DMS153 treated with DMSO at 0.1 percent for 48 hours (cell line): Measurements from ENCODE around the gene CACNA2D2.

Experiments used
- DNase-seq: peaks from one replicate; lab custom pipeline; 2025; ENCODE audit not compliant: unreplicated experiment; lab: John Stamatoyannopoulos, UW

The CACNA2D2 gene

GRCh38 chr3:50430950-50431435 is 72.4 kb downstream of the CACNA2D2 start:
- no peak for DNase-seq

GRCh38 chr3:50430191-50430590 is 73.2 kb downstream of the CACNA2D2 start:
- no peak for DNase-seq

GRCh38 chr3:50428007-50428633 is 75.3 kb downstream of the CACNA2D2 start:
- no peak for DNase-seq

DNA sequence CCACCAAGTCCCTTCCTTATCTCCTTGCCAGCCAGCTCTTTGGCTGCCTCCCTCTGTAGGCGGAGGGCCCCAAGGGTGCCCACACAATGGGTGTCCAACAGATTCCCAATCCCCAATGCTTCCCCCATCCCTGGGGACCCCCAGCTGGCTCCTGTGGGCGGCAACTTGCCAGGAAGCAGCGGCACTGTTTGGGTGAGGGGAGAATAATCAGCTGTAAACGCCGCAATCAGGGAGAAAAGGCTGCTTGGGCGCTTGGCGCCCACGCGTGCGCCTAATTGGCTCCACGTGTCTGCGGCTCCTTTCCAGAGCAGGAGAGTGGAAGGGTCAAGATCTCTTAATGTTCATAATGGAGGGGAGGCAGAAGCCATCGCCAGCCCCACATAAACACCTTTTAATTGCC is 76.2 kb downstream of the CACNA2D2 start:
- no peak for DNase-seq

DNA sequence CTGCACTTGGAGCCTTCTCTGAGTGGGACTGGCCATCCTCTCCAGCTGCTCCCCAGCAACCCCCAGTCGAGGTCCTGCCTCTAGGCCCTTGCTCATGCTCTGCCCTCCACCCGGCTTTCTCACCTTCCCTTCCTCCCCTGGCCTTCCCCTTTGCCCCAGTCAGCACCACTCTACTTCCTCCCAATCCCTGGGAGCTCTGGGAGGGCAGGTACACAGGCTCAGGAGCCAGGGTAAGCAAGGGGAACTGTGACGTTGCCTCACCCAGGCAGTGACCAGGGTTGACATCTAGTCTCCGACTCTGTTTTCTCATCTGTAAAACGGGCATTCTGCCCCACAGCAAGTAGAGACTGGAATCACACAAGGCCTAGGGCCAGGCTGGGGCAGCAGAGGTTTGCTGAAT is 77.5 kb downstream of the CACNA2D2 start:
- DNase-seq, result no peak

GRCh38 chr3:50423543-50423942 is 79.9 kb downstream of the CACNA2D2 start:
- peak; percentile 37 for DNase-seq

- no peak for DNase-seq
Measured at GRCh38 chr3:50422153-50422552, 81.3 kb downstream of the CACNA2D2 start.

- no peak for DNase-seq
Measured at GRCh38 chr3:50419595-50420370, 83.7 kb downstream of the CACNA2D2 start.

DNA sequence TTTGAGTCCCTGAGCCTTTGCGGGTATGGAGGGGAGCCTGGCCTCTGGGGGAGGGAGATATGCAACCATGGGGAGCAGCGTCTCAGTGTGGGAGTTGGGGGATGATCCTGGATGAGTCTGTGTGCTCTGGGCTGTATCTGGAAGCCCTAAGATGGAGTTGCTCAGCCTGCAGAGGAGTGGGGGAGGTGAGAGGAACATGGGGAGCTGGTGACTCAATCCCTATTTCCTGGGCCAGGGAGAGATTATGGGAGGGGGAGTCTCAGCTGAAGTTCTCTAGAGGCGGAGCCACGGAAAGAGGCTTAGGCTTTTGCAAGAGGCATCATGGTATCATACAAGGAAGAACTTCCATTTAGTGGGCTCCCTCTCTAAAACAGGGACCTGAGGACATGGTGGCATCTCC is 84.6 kb downstream of the CACNA2D2 start:
- no peak for DNase-seq

- DNase-seq, result no peak
Measured at GRCh38 chr3:50417637-50418033, 85.8 kb downstream of the CACNA2D2 start.

DNA sequence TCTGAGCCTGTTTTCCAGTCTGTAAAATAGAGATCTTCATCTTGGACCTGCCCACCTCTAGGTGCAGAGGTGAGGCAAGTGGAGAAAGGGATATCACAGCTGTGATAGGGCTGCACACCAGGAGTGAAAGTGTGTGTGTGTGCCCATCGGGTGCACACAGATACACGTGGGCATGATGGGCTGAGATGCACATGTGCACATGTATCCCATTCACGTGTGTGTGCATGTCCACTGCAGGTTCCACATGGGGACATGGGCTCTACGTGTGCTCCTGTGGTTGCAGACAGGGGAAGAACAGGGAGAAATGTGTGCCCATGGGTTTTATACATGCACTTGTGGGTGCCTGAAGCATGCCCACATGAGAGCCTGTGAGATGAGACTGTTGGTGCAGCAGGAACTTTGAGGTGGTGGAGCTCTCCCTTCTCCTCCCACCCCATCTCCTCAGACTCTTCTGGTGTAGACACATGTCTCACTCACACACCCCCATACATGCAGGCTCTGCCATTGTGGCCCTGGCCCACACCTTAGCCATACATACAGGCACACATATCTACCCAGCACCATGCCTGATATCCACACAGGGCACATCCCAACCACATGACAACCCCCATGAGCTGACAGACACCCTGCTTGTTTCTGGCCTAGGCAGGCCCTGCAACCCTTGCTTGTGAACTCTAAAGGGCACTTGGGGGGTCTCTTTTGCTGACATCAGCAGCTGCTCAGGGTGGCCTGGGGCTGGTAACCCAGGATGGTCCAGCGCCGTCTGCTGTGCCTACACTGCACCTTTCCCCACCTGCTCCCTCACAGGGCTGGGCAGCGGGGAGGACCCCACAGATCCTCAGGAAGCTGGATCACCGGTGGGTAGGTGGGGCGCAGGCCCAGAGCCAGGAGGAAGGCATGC is 86.4 kb downstream of the CACNA2D2 start:
- DNase-seq, result no peak

GRCh38 chr3:50415816-50416215 is 87.6 kb downstream of the CACNA2D2 start:
- DNase-seq, result no peak

DNA sequence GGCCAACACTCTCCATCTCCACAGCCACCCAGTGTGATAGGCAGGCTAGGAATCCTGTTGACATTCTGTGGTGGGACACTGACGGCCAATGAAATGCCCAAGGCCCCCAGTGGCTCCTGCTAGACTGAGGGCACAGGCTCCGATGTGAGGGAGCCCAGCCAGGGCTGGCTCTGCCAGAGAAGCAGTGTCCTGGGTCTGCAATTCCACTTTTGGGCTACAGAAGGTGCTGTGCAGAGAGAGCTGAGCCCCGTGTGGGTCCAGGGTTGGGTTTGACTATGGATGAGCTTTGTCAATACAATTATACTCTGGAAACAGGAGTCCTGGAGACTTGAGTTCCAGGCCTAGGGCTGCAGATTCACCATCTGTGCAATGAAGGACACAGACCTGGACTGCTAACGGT is 88.4 kb downstream of the CACNA2D2 start:
- no peak for DNase-seq

- DNase-seq, result no peak
Measured at GRCh38 chr3:50414616-50415015, 88.8 kb downstream of the CACNA2D2 start.

GRCh38 chr3:50412231-50412754 is 91.1 kb downstream of the CACNA2D2 start:
- DNase-seq, result no peak

- no peak for DNase-seq
Measured at GRCh38 chr3:50411229-50411628, 92.2 kb downstream of the CACNA2D2 start.

DNA sequence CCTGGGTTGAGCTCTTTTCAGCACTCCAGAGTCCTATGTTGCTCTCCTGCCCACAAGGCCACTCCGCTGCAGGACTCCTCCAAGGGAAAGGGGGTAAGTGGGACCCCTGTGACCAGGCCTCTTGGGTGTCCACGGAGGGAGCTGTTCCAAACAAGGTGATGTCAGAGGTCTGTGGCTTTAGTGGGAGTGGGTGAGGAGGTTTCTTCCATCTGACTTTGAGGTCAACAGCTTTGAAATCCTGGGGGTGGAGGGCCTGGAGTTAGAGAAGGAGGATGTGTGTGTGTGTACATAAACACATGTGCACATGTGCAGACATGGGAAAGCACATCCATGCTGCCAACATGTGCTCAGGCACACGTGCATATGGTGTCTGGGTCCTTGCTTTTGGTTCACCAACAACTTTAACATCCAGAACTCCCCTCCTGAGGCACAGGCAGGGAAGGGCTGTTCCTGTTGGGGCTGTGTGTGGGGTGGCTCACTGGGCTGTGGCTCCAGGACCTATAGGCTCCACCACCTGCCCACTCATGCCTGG is 92.8 kb downstream of the CACNA2D2 start:
- DNase-seq, result no peak

DNA sequence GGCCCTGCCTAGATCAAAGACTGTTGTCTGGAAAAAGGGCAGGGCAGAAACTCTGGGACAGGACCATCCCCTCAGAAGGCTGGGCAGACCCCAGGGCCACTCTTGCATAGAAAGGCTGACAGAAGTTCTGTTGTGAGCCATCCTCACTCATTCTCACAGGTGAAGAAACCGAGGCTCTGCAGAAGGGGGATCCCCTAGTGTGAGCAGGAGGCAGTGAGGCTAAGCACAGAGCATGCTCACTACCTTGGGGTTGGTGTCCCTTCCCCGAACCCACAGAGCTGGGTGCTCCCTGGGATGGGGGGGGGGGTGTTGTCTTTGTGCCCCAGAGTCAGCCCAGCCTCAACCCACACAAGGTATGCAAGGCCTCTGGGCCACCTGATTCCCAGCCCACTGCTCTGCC is 93.2 kb downstream of the CACNA2D2 start:
- no peak for DNase-seq

DNA sequence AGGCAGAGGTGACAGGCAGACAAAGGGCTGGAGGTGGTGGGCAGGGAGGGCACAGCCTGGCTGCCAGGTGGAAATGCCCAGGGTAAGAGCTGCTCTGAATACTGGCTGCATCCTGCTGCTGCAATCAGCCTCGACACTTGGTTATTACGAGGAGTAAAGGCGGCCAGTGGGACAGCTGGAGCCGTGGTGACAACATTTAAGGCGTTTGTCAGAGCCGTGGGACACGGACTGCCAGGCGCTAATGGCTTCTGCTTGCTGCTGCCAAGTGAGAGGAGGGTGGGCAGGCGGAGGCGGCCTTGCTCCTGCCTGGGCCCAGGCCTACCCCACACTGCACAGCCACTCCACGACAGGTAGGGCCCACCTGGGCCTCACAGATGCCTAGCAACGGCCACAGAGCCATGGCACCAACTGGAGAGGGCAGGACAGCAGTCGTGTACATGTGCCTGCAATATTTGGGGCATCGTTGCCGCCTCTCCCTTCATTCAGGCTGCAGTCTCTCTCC is 94.9 kb downstream of the CACNA2D2 start:
- DNase-seq, result no peak

- no peak for DNase-seq
Measured at GRCh38 chr3:50406487-50406886, 96.9 kb downstream of the CACNA2D2 start.

DNA sequence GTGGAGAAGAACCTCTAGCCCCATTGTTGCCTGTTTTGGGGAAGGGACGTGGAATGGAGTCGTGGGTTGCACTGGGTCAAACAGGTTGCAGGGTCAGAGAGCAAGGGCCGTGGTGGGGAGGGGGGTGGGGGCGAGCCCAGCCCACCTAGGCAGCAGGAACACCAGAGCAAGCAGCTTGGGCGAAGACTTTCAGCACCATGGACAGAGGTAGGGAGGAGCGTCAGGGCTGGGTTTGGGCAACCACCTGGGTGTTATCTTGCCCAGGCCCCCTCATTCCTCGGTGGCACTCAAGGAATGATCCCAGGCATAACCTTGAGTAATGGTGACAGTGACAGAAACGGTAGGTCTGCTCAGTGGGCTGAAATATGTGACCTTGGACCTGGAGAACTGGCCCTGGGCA is 98.2 kb downstream of the CACNA2D2 start:
- no peak for DNase-seq
